ENCODE measurements around the gene TMEM202. TPM values are rescaled to one million over a fixed set of nuclear protein-coding genes. Genes with fewer than 3 reads are reported as not detected.

The TMEM202 gene
- total and polyA plus RNA-seq, 2 donors (not counting 1 experiment from before 2014, with no cell fraction given) = not detected

DNA sequence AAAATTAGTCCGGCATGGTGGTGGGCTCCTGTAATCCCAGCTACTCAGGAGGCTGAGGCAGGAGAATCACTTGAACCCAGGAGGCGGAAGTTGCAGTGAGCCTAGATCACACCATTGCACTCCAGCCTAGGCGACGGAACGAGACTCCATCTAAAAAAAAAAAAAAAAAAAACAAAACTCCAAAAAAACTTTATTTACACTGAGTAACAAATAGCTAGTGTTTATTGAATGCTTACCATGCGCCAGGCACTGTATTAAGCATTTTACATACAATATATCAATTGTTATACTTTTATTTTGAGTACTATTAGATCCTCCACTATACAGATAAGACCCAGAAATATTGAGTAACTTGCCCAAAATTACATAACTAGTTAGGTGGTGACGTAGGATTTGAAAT, 58.6 kb downstream of the TMEM202 start:
- no peaks in the 10 kb centered on the region for H3K79me2 ChIP-seq (ENCODE audit: control insufficient read depth, insufficient read depth, low read length)
- no peaks in the 10 kb centered on the region for H3K36me3 ChIP-seq (ENCODE audit: control insufficient read depth, insufficient read depth, low read length)
- H3K27ac ChIP-seq (ENCODE audit: insufficient read depth, low read length) = no peak overlapping the region
- no peak for DNase-seq (ENCODE audit: low read depth in 2 of 2)
- no peaks in the 10 kb centered on the region for H3K4me1 ChIP-seq (ENCODE audit: control insufficient read depth, extremely low read depth, insufficient read depth, low read length)
- TF ChIP-seq, protein P1, sequence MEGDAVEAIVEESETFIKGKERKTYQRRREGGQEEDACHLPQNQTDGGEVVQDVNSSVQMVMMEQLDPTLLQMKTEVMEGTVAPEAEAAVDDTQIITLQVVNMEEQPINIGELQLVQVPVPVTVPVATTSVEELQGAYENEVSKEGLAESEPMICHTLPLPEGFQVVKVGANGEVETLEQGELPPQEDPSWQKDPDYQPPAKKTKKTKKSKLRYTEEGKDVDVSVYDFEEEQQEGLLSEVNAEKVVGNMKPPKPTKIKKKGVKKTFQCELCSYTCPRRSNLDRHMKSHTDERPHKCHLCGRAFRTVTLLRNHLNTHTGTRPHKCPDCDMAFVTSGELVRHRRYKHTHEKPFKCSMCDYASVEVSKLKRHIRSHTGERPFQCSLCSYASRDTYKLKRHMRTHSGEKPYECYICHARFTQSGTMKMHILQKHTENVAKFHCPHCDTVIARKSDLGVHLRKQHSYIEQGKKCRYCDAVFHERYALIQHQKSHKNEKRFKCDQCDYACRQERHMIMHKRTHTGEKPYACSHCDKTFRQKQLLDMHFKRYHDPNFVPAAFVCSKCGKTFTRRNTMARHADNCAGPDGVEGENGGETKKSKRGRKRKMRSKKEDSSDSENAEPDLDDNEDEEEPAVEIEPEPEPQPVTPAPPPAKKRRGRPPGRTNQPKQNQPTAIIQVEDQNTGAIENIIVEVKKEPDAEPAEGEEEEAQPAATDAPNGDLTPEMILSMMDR (conservative IDR thresholded peaks at IDR 0.05 in 1 of 2, IDR thresholded peaks at IDR 0.05 in 1 of 2; ENCODE audit: low read depth in 1 of 2, low read length in 2 of 2) = no peak
- no peak for TF ChIP-seq EZH2 (IDR thresholded peaks at IDR 0.05; ENCODE audit: low read length, missing control alignments)
- no peak overlapping the region for H3K4me3 ChIP-seq (replicated peaks in 1 of 4; ENCODE audit: control extremely low read depth in 1 of 4, insufficient read depth in 1 of 4, low read depth in 3 of 4, low read length in 4 of 4)
- H3K9ac ChIP-seq (ENCODE audit: insufficient read depth, low read length) = no peak overlapping the region
- H3K4me2 ChIP-seq (ENCODE audit: extremely low read depth, insufficient read depth, low read length) = no peak overlapping the region
- H3K9me3 ChIP-seq (ENCODE audit: control insufficient read depth, insufficient read depth, low read depth, low read length) = no peaks in the 10 kb centered on the region
- no peak overlapping the region for H2AFZ ChIP-seq (ENCODE audit: low read length)
- H3K27me3 ChIP-seq (ENCODE audit: control insufficient read depth, insufficient read depth, low read length) = peaks cover 2% of the 10 kb centered on the region
- H4K20me1 ChIP-seq (ENCODE audit: control insufficient read depth, extremely low read depth, insufficient read depth, low read length) = no peaks in the 10 kb centered on the region

Other genes starting within 250 kb of the TMEM202 start
- gene GRAMD2A, start 200.5 kb upstream of the TMEM202 start, total RNA-seq = 0.77 and 0.83 TPM in 2 replicates
- gene GRAMD2A, start 200.5 kb upstream of the TMEM202 start, polyA plus RNA-seq = 0.09 and 0.15 TPM in 2 replicates
- 926 and 1,892 TPM in 2 replicates for gene PKM, start 167.1 kb upstream of the TMEM202 start, total RNA-seq
- gene PKM, start 167.1 kb upstream of the TMEM202 start, polyA plus RNA-seq = 2,521 and 3,546 TPM in 2 replicates
- gene PARP6, start 125.8 kb upstream of the TMEM202 start, total RNA-seq = 23.4 and 27.4 TPM in 2 replicates
- 31.9 and 37.7 TPM in 2 replicates for gene PARP6, start 125.8 kb upstream of the TMEM202 start, polyA plus RNA-seq
- 0.17 and 0.26 TPM in 2 replicates for gene CELF6, start 78.1 kb upstream of the TMEM202 start, total RNA-seq
- gene CELF6, start 78.1 kb upstream of the TMEM202 start, polyA plus RNA-seq = 0.08 TPM in 1 of 2 replicates, not detected in the other
- gene HEXA, start 22.3 kb upstream of the TMEM202 start, total RNA-seq = 80.3 and 98.1 TPM in 2 replicates
- 137 and 183 TPM in 2 replicates for gene HEXA, start 22.3 kb upstream of the TMEM202 start, polyA plus RNA-seq
- gene ARIH1, start 76.0 kb downstream of the TMEM202 start, total RNA-seq = 15.7 and 27.9 TPM in 2 replicates
- 52.4 and 62.3 TPM in 2 replicates for gene ARIH1, start 76.0 kb downstream of the TMEM202 start, polyA plus RNA-seq

All from fibroblast of lung (primary cell).